Measurements from ENCODE around the gene CCDC174. TPM values are rescaled to one million over a fixed set of nuclear protein-coding genes. Genes with fewer than 3 reads are reported as not detected.
A peak's percentile ranks its signal among the peaks of the same experiment; 100 is the strongest.

The CCDC174 gene
- total and polyA plus RNA-seq, 2 of the 4 experiments (the other 2 are of a cell fraction) = 5.9 to 9.6 TPM

DNA sequence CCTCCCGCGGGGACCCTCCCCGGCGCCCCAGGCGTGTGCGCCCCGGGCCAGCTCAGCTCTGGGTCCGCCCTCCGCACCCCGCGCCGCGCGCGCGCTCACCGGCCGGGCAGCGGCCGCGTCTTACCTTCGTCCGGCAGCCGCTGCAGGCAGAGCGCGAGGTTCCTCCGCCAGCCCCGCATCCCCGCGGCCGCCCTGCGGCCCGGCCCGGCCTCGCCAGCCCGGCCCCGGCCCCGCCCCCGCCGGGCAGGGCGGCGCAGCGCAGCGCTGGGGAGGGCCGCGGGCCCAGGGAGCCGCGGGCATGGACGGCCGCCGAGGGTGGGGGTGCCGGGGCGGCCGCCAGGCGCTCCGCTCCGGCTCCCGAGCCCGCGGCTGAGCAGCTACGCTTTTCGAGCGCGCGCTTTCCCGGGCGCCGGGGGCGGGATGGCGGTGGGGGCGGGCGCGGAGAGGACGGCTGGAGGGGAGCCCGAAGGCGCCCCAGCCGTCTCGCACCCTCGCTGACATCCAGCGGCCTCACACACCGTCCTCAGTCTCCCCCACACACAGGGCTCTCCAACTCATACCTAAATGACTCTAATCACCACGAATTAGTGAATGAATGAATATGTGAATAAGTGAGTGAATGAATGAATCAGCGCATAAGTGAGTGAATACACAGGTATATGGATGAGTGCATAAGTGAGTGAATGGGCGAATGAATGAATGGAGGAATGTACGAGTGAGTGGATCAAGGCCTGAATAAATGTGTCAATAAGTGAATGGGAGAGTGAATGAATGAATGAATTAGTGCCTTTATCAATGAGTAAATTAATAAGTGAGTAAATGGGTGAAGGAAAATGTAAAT is 48.5 kb upstream of the CCDC174 start (continued):
- TF ChIP-seq MXI1 (IDR thresholded peaks at IDR 0.05; ENCODE audit: borderline replicate concordance, low read depth, low read length) = no peak

DNA sequence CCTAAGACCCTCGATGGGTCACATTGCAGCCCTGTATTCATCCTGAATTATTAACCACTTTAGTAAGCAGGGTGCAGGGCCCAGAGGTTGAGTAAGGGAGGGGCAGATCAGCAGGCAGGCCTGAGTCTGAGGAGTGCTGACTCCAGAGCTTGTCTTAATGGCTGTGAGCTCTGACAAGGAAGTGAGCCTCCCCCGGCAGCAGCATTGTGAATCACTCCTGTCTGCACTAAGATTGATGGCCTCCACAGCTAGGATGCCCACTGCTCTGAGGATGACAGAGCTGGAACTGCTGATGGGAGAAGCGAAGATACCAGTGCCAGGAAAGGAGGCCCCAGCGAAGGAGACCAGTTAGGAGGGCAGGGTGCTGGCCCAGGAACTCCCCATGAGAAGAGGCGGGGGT is 46.5 kb upstream of the CCDC174 start:
- in situ Hi-C loops (cut with MboI; ENCODE audit: low sequenced_read_pairs) = no loop called here

More for the DNA sequence above, 46.5 kb upstream of the CCDC174 start:
- Histone ChIP-seq H3K27ac (ENCODE audit: insufficient read depth, low read length) (no peak overlapping the region), H2BK20ac (ENCODE audit: low read depth, low read length) (no peak overlapping the region), H2BK5ac (ENCODE audit: low read depth, low read length, poor library complexity, severe bottlenecking) (no peak overlapping the region), H3K18ac (ENCODE audit: low read depth, low read length) (no peak overlapping the region), H4K91ac (ENCODE audit: insufficient read depth, low read depth, low read length) (no peak overlapping the region), H3K4ac (ENCODE audit: low read depth, low read length) (no peak overlapping the region), H2AFZ (replicated peaks; ENCODE audit: low read length, poor library complexity) (no peak overlapping the region), H3K14ac (replicated peaks; ENCODE audit: low read depth, low read length) (no peak overlapping the region), H3K36me3 (ENCODE audit: control insufficient read depth, insufficient read depth, low read length) (no peaks in the 10 kb centered on the region), H3K9me1 (ENCODE audit: insufficient read depth, low read length) (no peaks in the 10 kb centered on the region), H3K4me1 (ENCODE audit: control insufficient read depth, insufficient read depth, low read length) (no peaks in the 10 kb centered on the region), H2AK9ac (replicated peaks; ENCODE audit: low read depth, low read length, poor library complexity) (no peak overlapping the region), H3K23ac (ENCODE audit: low read depth, low read length) (no peak overlapping the region), H3K9ac (ENCODE audit: low read depth, low read length) (no peak overlapping the region), H3K9me3 (ENCODE audit: control insufficient read depth, insufficient read depth, low read length) (peaks cover 4% of the 10 kb centered on the region; the same call in 1 of the 2 replicates), H2AK5ac (ENCODE audit: low read depth, low read length) (no peak overlapping the region), H4K20me1 (ENCODE audit: insufficient read depth, low read length) (no peaks in the 10 kb centered on the region), H2BK15ac (ENCODE audit: low read depth, low read length) (no peak overlapping the region), H3K4me2 (ENCODE audit: low read depth, low read length) (no peak overlapping the region), H4K8ac (ENCODE audit: low read depth in 2 of 2, low read length in 2 of 2) (no peak overlapping the region), H3K56ac (ENCODE audit: extremely low read depth, insufficient read depth, low read length) (no peak overlapping the region), H3K27me3 (ENCODE audit: control insufficient read depth, insufficient read depth, low read length) (peaks cover 51% of the 10 kb centered on the region), H2BK120ac (ENCODE audit: low read depth, low read length) (no peak overlapping the region), H3K79me1 (ENCODE audit: low read depth in 1 of 2, low read length in 2 of 2) (no peaks in the 10 kb centered on the region), H4K5ac (ENCODE audit: low read depth, low read length) (no peak overlapping the region), H3K4me3 (ENCODE audit: insufficient read depth, low read depth, low read length) (no peak overlapping the region)
- intact Hi-C loops (cut with micrococcal nuclease) = no loop called here
- ATAC-seq (ENCODE audit: low read depth) (peak; percentile 43; the same call in 1 of the 2 replicates), DNase-seq (peak; percentile 51)
- no CpG with 5 or more reads among the region's 5 CpGs for WGBS, 2 experiments (ENCODE audit: extremely low coverage in 2 of 2, insufficient read length in 1 of 2)
- dilution Hi-C loops (cut with HindIII; ENCODE audit: low sequenced_read_pairs, unreplicated experiment) = no loop called here
- POLR2A ChIA-PET (ENCODE audit: unreplicated experiment) = no interaction called here
- TF ChIP-seq BHLHE40 (IDR thresholded peaks at IDR 0.05; ENCODE audit: low read depth, low read length) = no peak
- no peak for TF ChIP-seq RAD21 (IDR thresholded peaks at IDR 0.05; ENCODE audit: low read length)
- TF ChIP-seq FOS (IDR thresholded peaks at IDR 0.05; ENCODE audit: low read depth, low read length) = no peak
- TF ChIP-seq MAZ (IDR thresholded peaks at IDR 0.05; ENCODE audit: borderline replicate concordance, low read depth, low read length) = no peak
- TF ChIP-seq NFE2L2 (IDR thresholded peaks at IDR 0.05; ENCODE audit: low read depth, low read length) = no peak
- TF ChIP-seq SMC3 (IDR thresholded peaks at IDR 0.05; ENCODE audit: low read depth, low read length) = no peak
- TF ChIP-seq CEBPB (IDR thresholded peaks at IDR 0.05; ENCODE audit: low read depth, low read length) = no peak
- TF ChIP-seq, protein P1, sequence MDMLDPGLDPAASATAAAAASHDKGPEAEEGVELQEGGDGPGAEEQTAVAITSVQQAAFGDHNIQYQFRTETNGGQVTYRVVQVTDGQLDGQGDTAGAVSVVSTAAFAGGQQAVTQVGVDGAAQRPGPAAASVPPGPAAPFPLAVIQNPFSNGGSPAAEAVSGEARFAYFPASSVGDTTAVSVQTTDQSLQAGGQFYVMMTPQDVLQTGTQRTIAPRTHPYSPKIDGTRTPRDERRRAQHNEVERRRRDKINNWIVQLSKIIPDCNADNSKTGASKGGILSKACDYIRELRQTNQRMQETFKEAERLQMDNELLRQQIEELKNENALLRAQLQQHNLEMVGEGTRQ (IDR thresholded peaks at IDR 0.05; ENCODE audit: low read depth, low read length) = no peak
- no peak for TF ChIP-seq RFX5 (IDR thresholded peaks at IDR 0.05; ENCODE audit: low read depth, low read length)
- BruUV-seq (replicated peaks) = no TSS peak
- CTCF ChIA-PET = no interaction called here

Data from IMR-90 (cell line).